Fibroblast of skin of back (primary cell): ENCODE data around the gene FAR2.
"Not testable (repeated sequence)": the region's sequence is repeated elsewhere in the genome, so short reads cannot be mapped to it uniquely, and the experiment has no call there.

Experiments
- DNase-seq: peaks from one replicate; pipeline ENCODE4 v3.0.0-alpha.2; 2013

The FAR2 gene

DNA sequence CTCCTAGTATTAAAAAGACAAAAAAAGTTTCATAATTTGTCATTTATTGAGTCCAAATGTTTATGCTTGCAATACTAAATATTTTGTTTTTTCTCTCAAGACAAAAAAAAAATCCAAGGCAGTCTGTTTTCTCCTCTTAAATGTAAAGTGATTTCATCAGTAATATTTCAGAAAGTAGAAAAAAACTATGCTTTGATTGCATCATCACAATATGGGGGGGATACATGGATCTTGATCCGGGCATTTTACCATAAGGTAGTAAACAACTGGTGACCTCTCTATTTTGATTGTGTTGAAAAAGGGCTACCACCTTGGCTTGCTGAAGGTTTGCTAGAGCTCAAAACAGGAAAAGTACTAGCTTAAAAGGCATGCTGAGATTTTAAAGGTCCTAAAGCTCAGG, 188.2 kb downstream of the FAR2 start:
- DNase-seq, result no peak

DNA sequence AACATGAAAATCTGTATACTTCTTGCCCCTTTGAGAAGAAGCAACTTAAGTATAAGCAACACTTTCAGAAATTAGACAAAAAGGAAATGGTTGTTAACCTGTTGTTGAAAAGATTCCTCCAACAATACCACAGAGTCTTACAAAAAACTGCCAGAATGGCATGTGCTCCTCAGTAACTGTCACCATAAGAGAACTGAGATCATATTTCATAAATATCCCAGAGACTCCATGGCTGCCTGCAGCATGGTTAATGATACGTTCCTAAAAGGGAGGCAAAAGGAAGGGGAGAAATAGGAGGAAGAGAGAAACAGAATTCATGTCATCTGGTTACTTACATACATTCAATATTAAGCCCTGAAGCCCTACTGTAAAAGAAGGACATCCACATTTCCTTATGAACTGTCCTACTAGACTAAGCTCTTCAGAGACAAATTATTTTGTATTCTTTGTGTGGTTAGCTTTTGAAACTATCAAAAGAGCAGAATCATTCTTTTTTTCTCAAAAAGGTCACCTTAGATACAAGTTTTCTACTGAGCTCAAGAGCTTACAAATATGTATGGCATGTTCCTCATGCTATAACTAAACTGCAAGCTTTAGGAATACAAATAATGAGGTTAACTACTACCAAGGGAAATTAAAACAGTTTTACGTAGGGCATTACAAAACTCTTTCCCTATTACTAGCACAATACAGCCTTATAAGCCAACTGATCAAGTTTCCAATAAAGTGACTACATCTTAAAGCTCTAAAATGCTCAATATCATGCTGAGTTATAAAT, 194.1 kb downstream of the FAR2 start:
- DNase-seq, result no peak

DNA sequence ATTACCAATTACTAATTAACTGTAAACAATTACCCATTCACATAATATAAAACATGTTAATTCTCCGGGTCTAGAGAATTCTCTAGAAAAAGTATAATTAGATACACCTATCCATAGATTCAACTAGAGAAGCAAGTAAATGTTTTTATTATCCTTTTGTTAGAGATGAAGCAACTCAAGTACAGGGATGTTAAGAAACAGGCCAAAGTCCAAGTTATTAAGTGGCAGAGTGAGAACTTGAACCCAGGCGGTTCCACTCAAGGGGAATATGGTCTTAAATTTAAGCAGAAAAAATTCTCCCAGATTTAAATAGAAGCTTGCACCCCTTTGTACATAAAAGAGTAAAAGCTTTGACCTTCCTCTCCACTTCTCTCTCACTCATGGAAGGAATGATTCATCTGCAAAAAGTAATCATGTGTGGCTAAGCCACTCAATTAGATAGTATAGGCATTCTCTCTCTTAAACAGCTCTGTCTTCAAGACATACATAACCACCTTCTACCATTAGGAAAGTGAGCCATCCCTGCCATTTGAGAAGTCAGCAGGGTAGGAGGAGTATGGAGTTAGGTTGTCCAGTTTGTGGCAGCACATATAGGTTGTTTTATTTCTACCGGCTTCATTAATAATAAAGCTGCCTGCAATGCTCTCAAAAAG, 197.8 kb downstream of the FAR2 start:
- no peak for DNase-seq

DNA sequence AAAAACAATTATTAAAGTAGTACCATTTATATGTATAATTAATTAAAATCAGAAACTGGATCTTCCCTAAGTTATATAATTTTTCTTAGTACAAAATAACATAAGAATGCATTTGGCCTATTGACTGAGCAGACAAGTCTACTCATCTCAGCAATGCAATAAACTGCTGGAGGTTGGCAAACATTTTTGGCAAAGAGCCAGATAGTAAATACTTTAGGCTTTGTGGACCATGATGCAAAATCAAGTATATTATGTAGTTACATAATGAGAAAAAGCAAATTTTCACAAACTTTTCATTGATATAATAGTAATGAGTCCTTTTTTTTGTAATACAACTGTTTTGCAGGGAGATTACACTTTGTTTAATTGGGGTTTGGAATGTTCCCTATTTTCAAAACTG, 201.0 kb downstream of the FAR2 start:
- DNase-seq, result peak; percentile 21

DNA sequence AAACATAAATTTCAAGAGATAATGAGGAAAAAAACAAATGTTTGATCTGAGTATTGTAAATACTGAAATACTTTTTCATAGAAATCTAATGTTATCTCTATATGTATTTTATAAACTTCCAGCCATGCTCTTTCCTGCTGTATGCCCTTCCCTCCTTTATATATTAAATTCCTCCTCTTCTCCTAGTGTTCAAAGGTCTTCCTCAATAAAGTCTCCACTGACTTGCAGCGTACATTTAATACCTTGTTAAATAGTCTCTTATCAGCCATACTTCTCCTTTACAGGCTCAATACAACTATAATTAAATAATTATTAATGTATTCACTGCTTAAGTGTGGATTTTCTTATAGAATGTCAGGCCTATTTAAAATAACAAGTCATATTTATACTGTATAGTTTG, 205.9 kb downstream of the FAR2 start:
- no peak for DNase-seq

DNA sequence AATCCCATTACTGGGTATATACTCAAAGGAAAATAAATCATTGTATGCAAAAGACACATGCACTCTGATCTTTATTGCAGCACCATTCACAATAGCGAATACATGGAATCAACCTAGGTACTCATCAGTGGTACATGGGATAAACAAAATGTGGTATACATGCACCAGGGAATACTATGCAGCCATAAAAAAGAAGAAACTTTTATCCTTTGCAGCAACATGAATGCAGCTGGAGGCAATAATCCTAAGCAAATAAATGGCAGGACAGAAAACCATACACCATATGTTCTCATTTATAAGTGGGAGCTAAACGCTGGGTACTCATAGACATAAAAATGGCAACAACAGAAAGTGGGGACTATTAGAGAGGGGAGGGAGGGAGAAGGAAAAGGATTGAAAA, 216.0 kb downstream of the FAR2 start:
- DNase-seq, result no peak

DNA sequence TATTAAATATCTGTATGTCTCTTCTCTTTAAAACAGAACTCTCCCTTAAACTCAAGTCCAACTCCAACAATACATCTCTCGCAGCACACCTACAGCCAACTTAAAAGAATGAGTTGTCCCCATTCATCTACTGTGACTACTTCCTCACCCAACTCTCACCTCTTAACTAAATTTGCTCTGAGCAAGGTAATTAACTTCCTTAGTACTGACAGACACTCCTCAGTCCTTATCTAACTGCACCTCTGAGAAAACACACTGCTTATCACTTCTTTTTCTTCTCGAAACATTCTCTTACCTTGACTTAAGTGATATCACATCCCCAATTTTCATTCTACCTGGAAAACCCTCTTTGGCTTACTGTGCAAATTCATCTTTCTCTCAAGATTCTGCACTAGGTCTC, 224.9 kb downstream of the FAR2 start:
- DNase-seq, result no peak

- no peak for DNase-seq
Observed at GRCh38 chr12:29374913-29375312, 225.8 kb downstream of the FAR2 start.

GRCh38 chr12:29376118-29376517, 227.0 kb downstream of the FAR2 start:
- DNase-seq, result no peak

GRCh38 chr12:29380536-29381523, 231.8 kb downstream of the FAR2 start, which contains the start of gene ERGIC2:
TSS of gene ERGIC2 (minus strand) at chr12:29381172. CDS start at chr12:29371633, 9,539 bp downstream.
- DNase-seq, result peak; percentile 98

DNA sequence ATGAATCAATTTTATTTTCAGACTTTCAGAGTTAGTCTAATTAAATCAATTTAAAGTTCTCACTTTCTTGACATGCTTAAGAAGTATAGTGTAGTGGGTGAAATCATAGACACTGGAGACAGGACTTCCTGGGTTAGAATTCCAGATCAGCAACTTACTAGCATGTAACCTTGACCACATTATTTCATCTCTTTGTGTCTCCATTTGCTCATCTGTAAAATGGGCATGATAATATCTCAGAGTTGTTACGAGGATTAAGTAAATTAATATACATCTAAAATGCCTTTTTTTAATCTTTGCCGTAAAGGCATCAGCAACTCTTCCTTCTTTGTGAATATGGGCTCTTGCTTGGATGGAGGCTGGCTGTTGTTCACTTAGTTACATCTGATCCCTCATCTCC, 233.2 kb downstream of the FAR2 start:
- no peak for DNase-seq

GRCh38 chr12:29385194-29385593, 236.1 kb downstream of the FAR2 start:
- not testable (repeated sequence) for DNase-seq
